SK-N-DZ (cell line): ENCODE results near the gene SERPINA1.
"Not testable (repeated sequence)": the region's sequence is repeated elsewhere in the genome, so short reads cannot be mapped to it uniquely, and the experiment has no call there.

Source experiments
- DNase-seq: peaks from one replicate; pipeline ENCODE4 v3.0.0-alpha.2; 2015; ENCODE audit warnings: low spot score

Gene SERPINA1

GRCh38 chr14:94346065-94346786 is 42.2 kb downstream of the SERPINA1 start:
- not testable (repeated sequence) for DNase-seq

DNA sequence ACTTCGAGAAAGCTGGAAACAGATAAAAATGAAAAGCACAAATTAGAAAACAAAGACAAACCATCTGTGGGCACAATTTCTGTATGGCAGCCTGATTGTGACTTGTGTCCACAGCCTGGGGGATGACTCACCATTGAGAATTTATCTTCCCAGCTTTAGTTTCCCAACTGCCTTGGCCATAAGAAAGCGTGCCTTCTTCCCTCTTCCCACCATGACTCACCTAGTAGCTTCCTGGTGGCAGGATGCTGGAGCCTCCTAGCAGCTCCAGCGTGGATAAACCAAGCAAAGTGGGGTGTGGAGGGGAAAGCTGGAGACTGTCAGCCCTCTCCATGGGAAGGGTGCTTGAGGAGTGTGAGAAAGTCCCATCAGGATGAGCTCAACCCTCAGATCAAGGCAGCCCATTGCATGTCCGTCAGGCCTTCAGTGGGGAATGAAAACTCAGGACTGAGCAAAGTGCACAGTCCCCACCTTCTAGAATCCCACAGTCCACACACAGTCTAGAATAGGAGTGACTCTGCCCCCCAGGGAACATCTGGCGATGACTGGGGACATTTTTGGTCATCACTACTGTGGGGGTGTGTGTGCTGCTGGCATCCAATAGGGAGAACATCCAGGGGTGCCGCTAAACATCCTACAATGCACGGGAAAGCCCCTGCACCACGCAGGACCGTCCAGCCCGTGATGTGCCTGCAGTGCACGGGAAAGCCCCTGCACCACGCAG is 42.9 kb downstream of the SERPINA1 start:
- no peak for DNase-seq

- no peak for DNase-seq
Observed at GRCh38 chr14:94344389-94344788, 44.0 kb downstream of the SERPINA1 start.

DNA sequence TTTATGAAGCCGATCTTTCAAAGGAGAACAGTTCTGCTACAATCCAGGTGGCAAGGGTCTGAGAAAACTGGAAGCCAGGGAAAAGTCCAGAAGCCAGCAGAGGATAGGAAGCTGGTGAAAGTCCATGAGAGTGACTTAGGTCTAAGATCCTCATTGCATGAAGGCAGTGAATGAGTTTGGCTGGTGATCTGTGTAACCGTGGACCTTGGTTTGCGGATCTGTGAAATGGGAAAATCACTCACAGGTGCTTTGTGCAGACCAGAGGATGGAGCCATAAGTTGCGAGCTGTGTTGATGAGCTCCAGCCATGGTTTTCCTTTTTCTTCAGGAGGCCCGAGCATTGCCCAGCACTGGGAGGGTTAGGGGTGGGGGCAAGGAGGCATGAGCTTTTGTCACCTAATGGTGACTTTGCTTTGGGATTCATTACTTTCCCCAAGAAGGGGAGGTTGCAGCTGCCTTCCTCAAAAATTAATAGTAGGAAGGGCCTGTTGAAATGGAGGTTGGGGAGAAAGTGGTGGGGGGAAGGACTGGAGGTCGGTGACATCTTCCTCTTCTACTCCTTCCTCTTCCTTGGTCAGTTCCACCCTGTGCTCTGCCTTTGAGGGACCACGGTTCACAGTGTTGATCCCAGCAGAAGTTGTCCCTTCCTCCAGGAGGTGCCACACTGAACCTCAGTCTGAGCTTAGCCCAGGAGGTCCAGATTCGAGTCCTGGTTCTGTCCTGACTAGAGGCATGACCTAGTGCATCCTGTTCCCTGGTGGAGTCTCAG is 45.0 kb downstream of the SERPINA1 start:
- no peak for DNase-seq

GRCh38 chr14:94342334-94342934 is 46.0 kb downstream of the SERPINA1 start:
- no peak for DNase-seq

DNA sequence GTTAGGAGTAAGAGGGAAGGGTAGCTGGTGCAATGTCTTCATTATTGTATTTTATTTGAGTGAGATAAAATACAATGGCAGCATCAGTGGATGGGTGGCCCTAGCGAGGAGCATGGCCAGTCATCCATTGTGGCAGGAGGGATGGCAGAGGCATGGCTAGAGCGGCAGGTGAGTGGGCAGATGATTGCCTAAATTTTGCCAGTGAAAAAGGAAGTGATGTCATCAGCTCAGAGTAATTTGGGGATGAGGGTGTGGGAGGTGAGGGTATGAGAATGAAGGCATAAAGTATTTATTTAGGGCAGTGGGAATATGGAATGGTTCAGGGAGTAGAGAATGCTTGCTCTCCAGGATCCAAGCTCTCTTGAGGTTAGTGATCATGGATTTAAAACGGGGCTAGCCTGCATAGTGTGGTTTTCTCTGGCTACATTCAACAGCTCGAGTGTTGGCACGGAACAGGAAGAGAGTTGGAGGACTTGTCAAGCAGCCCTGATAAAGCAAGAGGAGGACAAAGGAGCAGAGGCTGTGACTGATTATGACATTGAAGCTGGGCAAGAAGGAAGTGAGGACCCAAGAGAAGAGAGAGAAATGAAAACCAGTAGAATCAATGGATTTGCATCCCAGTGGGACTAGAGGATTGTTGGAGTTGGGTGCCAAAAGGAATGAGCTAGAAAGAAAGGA is 46.6 kb downstream of the SERPINA1 start:
- DNase-seq: no peak

- DNase-seq: no peak
Observed at GRCh38 chr14:94340533-94340932, 47.9 kb downstream of the SERPINA1 start.

DNA sequence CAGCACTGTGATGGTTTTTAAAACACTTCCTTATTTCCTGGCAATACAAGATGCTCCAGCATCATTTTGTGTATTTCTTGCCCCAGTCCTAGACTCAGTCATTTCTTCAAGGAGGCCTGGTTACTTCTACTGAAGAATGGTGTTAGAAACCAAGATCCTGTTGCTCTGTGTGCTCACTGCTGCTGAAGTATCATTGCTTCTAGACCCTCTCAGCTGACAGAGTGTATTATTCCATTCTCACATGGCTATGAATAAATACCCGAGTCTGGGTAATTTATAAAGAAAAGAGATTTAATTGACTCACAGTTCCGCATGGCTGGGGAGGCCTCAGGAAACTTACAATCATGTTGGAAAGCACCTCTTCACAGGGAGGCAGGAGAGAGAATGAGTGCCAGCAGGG is 50.4 kb downstream of the SERPINA1 start:
- no peak for DNase-seq

- DNase-seq: no peak
Observed at GRCh38 chr14:94337274-94337673, 51.1 kb downstream of the SERPINA1 start.

DNA sequence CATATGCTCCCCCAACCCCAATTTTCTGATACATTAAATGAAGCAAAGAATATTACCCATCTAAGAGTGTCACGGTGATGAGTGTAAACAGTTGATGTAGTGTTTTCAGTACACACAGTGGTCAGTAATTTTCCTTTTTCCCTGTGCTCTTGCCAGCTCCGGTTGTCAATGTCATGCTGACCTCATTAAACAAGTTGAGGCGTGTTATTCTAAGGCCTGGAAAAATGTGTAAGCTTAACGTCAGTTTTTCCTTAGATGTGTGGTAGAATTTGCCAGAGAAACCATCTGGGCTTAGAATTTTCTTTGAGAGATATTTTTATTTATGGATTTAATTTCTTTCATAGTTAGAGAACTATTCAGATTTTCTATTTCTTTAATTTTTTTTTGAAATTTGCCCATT is 53.5 kb downstream of the SERPINA1 start:
- DNase-seq: no peak

- no peak for DNase-seq
Observed at GRCh38 chr14:94332587-94332986, 55.8 kb downstream of the SERPINA1 start.

DNA sequence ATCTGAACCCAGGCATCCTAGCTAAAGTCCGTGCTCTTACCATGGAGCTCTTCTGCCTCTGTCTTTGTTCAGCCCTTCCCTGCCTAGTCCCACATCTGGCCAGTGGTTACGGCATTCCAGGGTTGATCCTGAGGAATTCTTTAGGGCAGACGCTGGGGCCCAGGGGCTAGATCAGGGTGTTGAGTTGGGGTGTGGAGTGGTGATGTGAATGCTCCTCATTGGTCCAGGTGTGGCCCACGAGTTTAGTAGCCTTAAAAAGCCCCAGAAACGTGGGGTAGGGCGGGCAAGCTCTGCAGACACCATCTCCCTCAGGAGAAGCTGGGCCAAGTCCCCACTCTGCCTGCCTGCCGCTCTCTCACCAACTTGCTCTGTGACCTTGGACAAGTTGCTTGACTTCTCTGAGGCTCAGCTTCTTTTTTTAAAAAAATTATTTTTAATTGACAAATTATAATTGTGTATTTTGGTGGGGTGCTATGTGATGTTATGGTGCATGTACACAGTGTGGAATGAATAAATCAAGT is 56.3 kb downstream of the SERPINA1 start:
- no peak for DNase-seq

GRCh38 chr14:94331462-94331861 is 56.9 kb downstream of the SERPINA1 start:
- DNase-seq: no peak

DNA sequence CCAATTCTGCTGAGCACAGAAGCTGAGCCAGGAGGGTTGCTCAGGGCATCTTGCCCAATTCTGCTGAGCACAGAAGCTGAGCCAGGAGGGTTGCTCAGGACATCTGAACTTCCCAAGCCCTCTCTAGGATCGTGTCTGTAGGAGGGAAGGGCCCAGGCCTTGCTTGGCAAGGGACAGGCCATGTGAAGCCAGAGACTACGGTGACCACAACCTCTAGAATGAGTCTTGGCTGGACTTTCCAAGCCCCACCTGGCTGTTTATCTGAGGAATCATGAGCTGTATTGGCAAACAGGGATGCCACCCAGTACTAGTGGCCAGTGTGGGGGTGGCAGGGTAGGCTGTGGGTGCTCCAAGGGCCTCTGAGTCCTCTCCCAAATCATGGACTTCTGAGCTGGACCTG is 57.5 kb downstream of the SERPINA1 start:
- no peak for DNase-seq

DNA sequence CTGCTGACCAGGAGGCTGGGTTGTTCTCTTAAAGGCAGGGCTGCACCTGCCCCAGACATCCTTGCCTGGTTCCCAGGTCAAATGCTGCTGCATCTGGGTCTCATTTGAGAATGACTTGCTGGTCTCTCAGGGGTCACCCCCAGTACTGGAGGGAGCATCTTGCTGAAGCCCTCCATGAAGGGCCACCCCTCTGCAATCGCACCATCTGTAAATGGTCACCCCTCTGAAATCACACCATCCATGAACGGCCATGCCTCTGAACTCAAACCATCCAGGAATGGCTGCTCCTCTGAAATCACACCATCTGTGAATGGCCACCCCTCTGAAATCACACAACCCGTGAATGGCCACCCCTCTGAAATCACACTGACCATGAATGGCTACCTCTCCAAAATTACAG is 58.0 kb downstream of the SERPINA1 start:
- DNase-seq: no peak

- no peak for DNase-seq
Observed at GRCh38 chr14:94329857-94330256, 58.5 kb downstream of the SERPINA1 start.

- no peak for DNase-seq
Observed at GRCh38 chr14:94328196-94328595, 60.2 kb downstream of the SERPINA1 start.
